Parathyroid adenoma (tissue), 2 donors: ENCODE measurements around the gene TUBA1A.

Source experiments
- H2AFZ ChIP-seq: fragments of 300-600 bp; sonication (generic); one replicate; pipeline ENCODE4 v1.7.0; 2017; ENCODE audit warnings: antibody characterized with exemption, mild to moderate bottlenecking
- H3K27ac ChIP-seq: fragments of 300-600 bp; sonication (generic); one replicate; pipeline ENCODE4 v1.7.0; 2017
- H3K27me3 ChIP-seq: fragments of 300-600 bp; sonication (generic); one replicate; pipeline ENCODE4 v1.7.0; 2017; ENCODE audit warnings: low read length; ENCODE audit not compliant: control insufficient read depth, insufficient read depth
- H3K36me3 ChIP-seq: fragments of 300-600 bp; sonication (generic); one replicate; pipeline ENCODE4 v1.7.0; 2017; ENCODE audit warnings: low read length; ENCODE audit not compliant: control insufficient read depth, insufficient read depth
- H3K4me1 ChIP-seq: fragments of 300-600 bp; sonication (generic); one replicate; pipeline ENCODE4 v1.7.0; 2017; ENCODE audit warnings: control low read depth
- H3K4me2 ChIP-seq: fragments of 300-600 bp; sonication (generic); one replicate; pipeline ENCODE4 v1.7.0; 2017; ENCODE audit warnings: low read length
- H3K4me3 ChIP-seq: fragments of 300-600 bp; sonication (generic); one replicate; pipeline ENCODE4 v1.7.0; 2017; ENCODE audit warnings: low read depth, low read length
- H3K79me2 ChIP-seq: fragments of 300-600 bp; sonication (generic); one replicate; pipeline ENCODE4 v1.7.0; 2017; ENCODE audit warnings: control low read depth
- H3K9ac ChIP-seq: fragments of 300-600 bp; sonication (generic); one replicate; pipeline ENCODE4 v1.7.0; 2017; ENCODE audit warnings: mild to moderate bottlenecking
- H3K9me3 ChIP-seq: fragments of 300-600 bp; sonication (generic); one replicate; pipeline ENCODE4 v1.7.0; 2017; ENCODE audit warnings: low read length; ENCODE audit not compliant: control insufficient read depth
- CTCF ChIP-seq: fragments of 300-600 bp; sonication (generic); IDR thresholded peaks from one replicate; pipeline ENCODE4 v1.7.0; 2017; ENCODE audit warnings: antibody characterized with exemption, mild to moderate bottlenecking
- donor health status: primary hyperparathyroidism.

The TUBA1A gene

DNA sequence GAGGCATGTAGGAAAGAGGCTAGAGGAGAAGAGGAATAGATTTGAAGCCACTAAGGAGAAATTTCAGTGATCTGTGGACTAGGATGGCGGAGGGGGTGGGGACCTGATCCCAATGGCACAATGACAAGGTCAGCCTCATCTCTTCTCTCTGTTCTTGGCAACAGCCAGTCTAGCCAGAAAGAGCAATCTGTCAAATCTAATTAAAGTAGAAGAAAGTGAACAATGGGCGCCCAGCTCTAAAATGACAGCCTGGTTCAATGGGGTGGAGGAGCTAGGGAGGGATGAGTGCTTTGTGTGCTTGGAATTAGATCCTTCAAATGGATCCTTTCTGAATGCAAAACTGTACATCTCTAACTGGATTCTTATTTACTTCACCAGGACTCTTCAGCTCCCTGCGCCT, 38.8 kb upstream of the TUBA1A start:
- TF ChIP-seq CTCF = no peak
- Histone ChIP-seq H3K27ac (no peak overlapping the region), H3K4me3 (no peak overlapping the region), H3K4me1 (peaks cover 7% of the 10 kb centered on the region), H3K36me3 (no peaks in the 10 kb centered on the region), H3K9me3 (no peaks in the 10 kb centered on the region), H2AFZ (peak overlapping the region; percentile 18), H3K79me2 (no peaks in the 10 kb centered on the region), H3K27me3 (no peaks in the 10 kb centered on the region), H3K9ac (no peak overlapping the region), H3K4me2 (no peak overlapping the region)

- H3K27ac ChIP-seq = no peak overlapping the region
- H3K9ac ChIP-seq = no peak overlapping the region
- no peaks in the 10 kb centered on the region for H3K36me3 ChIP-seq
- peaks cover 7% of the 10 kb centered on the region for H3K4me1 ChIP-seq
- TF ChIP-seq CTCF = no peak
- no peaks in the 10 kb centered on the region for H3K27me3 ChIP-seq
- peak overlapping the region; percentile 30 for H2AFZ ChIP-seq
- H3K4me2 ChIP-seq = no peak overlapping the region
- no peak overlapping the region for H3K4me3 ChIP-seq
- H3K9me3 ChIP-seq = no peaks in the 10 kb centered on the region
- no peaks in the 10 kb centered on the region for H3K79me2 ChIP-seq
Observed at GRCh38 chr12:49225576-49226166, 36.8 kb upstream of the TUBA1A start.

DNA sequence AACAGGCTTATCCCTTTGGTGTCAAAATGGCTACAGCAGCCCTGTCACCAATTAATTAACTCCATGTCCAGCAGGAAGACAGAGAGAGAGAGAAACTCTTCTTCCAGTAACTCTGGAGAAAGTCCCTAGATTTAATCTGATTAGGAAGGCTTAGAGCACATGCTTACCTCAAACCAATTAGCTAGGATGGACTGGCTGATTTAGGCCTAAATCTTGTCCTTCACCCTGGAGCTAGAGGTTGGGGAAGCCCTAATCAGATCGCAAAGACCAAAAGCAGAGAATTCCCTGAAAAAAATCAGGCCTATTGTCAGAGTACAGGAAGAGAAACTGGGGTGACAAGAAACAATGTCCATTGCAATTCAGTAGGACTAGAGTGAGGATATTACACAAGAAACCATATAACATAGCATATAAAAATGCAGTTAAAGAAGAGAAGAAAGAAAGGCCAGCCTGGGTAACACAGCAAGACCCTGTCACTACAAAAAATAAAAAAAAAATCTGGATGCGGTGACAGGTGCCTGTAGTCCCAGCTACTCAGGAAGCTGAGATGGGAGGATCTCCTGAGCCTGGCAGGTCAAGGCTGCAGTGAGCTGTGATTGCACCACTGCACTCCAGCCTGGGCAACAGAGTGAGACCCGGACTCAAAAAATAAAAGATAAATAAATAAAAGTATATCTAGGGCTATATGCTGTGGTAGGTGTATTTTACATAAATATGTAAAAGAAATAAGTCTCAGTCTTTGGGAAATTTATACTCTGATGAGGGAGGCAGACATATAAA, 34.9 kb upstream of the TUBA1A start:
- H2AFZ ChIP-seq = peak overlapping the region; percentile 63
- no peak overlapping the region for H3K4me2 ChIP-seq
- no peak overlapping the region for H3K9ac ChIP-seq
- no peaks in the 10 kb centered on the region for H3K9me3 ChIP-seq
- H3K27me3 ChIP-seq = no peaks in the 10 kb centered on the region
- no peak for TF ChIP-seq CTCF
- H3K36me3 ChIP-seq = no peaks in the 10 kb centered on the region
- H3K4me1 ChIP-seq = peaks cover 4% of the 10 kb centered on the region
- no peak overlapping the region for H3K4me3 ChIP-seq
- H3K79me2 ChIP-seq = no peaks in the 10 kb centered on the region
- H3K27ac ChIP-seq = no peak overlapping the region

DNA sequence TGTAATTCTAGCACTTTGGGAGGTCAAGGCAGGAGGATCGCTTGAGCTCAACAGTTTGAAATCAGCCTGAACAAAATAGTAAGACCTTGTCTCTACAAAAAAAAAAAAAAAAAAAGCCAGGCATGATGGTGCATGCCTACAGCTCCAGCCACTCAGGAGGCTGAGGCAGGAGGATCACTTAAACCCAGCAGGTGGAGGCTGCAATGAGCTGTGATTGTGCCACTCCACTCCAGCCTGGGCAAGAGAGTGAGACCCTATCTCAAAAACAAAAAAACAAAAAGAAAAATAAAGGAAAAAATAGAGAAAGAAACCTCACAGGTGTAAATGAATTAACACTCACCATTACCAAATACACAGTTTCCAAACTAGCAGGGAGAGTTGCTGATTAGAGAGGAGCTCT, 34.2 kb upstream of the TUBA1A start:
- peak overlapping the region; percentile 63 for H2AFZ ChIP-seq
- H3K27me3 ChIP-seq = no peaks in the 10 kb centered on the region
- peaks cover 4% of the 10 kb centered on the region for H3K4me1 ChIP-seq
- H3K4me3 ChIP-seq = no peak overlapping the region
- TF ChIP-seq CTCF = no peak
- no peak overlapping the region for H3K4me2 ChIP-seq
- no peaks in the 10 kb centered on the region for H3K9me3 ChIP-seq
- H3K9ac ChIP-seq = no peak overlapping the region
- H3K36me3 ChIP-seq = no peaks in the 10 kb centered on the region
- no peaks in the 10 kb centered on the region for H3K79me2 ChIP-seq
- H3K27ac ChIP-seq = peak overlapping the region; percentile 48
